ENCODE measurements around the gene PIK3R5.
"Not testable (repeated sequence)": the region's sequence is repeated elsewhere in the genome, so short reads cannot be mapped to it uniquely, and the experiment has no call there.

PIK3R5 gene

GRCh38 chr17:8872705-8873435 is 92.6 kb downstream of the PIK3R5 start:
- DNase-seq, result no peak

DNA sequence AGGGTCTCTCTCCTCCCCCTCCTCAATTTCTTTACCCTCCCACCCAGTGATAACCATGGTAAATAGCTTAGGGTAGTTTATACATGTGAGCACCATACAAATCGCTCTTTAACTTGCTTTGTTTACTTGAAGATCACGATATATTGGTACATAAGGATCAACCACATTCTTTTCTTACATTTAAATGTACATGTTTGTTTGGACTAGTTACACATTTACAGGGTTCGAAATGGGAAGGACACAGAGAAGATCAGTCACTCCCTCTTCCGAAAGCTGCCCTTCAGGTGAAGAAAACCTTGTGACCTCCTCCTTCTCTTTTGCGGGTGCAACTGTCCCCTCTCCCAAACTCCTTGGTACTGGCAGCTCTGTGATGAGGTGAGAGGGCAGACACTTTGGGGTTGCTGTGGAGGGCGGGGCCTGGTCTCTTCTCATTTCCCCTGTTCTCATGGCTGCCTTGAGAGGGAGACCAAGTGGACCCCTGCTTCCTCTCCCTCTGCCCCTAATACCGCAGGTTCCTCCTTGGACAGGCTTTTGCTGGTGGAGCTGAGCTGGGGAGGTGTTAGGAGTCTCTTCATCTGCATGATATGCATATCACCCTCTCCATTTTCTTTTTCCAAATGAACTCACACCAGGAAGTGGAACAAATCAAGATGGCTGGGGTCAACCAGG is 93.3 kb downstream of the PIK3R5 start:
- no peak for DNase-seq

GRCh38 chr17:8871081-8871581 is 94.4 kb downstream of the PIK3R5 start:
- no peak for DNase-seq

DNA sequence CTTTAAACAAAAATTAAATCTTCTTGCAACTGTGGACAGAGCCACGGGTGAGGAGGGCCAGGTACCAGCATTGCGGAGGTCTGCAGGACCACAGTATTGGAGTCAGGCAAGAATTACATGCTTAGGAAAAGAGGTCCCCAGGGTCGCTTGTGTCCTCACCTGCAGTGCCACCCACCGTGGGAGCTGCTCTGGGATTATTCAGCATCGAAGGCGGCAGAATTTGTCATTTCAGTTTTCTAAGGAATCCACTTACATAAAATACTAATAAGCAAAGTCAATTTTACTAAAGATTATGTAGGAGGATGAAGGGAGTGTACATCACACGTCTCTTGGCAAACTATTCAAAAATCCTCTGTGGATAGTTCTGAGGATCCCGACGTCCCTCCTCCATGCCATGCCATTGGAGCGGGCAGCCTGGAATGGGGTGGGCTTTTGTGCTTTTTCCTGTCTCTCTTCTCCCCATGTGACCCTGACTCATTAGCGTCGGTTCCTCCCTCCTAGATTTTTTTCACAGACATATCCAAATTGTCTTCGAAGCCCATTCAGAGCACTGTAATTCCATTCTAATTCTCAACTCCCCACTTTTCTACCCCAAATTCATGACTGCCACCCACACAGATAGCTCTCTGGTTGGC is 95.0 kb downstream of the PIK3R5 start:
- no peak for DNase-seq

DNA sequence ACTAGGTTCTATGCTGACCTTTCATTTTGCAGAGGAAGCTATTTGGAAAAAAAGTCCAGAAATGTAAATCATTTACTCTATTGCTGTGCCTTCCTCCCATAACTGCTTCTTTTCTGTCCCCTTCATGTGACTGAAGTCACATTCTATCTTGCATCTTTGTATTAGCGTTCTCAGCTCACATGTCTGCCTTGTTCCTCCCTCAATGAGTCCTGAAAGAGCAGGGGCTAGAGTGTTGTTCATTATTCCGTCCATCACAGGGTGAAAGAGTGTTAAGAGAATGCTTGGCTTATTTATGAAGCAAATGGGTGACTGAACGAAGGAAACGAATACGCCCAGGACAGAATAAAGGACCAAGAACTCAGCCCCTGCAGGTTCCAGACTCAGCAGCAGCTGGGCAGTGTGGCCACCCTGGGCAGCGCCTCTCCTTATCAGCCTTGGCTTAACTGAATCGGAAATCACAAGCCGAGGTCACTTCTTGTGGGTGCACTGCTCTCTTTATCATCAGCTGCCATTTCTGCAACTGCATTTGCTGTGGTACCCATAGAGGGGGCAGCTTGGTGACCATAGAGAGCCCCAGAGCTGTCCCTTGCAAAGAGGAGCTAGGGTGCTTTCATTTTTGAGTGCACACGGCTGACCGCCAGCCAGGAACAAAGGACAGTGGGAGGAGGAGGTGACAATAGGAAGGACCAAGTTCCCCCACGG is 96.2 kb downstream of the PIK3R5 start:
- no peak for DNase-seq

DNA sequence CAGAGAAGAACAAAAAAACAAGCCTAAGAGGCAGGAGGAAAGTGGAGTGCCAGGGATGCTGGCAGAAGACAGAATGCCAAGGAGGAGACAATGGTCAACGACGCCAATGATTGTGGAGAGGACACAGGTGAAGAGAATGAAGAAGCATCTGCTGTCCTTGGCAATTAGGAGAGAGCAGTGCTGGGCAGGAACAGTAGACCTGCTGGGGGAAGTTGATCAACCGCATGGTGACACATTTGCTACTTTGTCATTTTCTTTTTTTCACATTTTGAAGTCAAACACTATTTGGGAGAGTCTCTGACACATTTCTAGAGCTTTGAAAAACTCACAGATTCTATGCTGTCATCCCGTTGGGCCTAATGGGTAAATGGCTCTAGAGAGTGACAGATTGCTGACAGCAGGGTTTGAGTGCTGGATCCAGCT is 97.0 kb downstream of the PIK3R5 start:
- DNase-seq, result no peak

- DNase-seq, result no peak
These were observed 97.4 kb downstream of the PIK3R5 start for GRCh38 chr17:8868092-8868491.

- DNase-seq, result no peak
These were observed 98.0 kb downstream of the PIK3R5 start, which contains the start of gene PIK3R6 for GRCh38 chr17:8867361-8867981. PIK3R6 (minus strand) TSS chr17:8867674; CDS start chr17:8849794, 17,880 bp downstream.

DNA sequence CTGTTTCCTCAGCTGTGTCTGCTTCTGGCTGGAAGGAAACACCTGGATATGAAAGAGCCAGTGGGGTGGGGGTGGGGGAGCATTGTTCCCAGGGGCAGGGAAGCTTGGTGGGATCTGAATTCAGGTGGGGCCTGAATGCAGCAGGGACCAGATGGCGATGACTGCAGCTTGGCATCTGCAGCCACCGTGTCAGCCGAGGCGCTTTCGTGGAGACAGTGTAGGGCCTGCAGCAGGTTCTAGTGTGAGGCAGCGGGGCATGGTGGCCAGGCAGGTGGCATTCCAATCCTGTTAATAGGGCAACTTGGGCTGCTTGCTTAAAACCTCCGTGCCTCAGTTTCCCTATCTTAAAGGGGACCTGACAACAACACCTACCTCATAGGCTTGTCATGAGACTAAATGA is 99.7 kb downstream of the PIK3R5 start:
- no peak for DNase-seq

GRCh38 chr17:8865385-8865784 is 100.1 kb downstream of the PIK3R5 start:
- DNase-seq, result no peak

GRCh38 chr17:8862213-8863056 is 103.1 kb downstream of the PIK3R5 start:
- no peak for DNase-seq

GRCh38 chr17:8861495-8862181 is 103.9 kb downstream of the PIK3R5 start:
- DNase-seq, result no peak

- DNase-seq, result no peak
These were observed 105.6 kb downstream of the PIK3R5 start for GRCh38 chr17:8859804-8860430.

GRCh38 chr17:8859027-8859803 is 106.3 kb downstream of the PIK3R5 start:
- DNase-seq, result no peak

GRCh38 chr17:8857919-8858318 is 107.6 kb downstream of the PIK3R5 start:
- DNase-seq, result no peak

DNA sequence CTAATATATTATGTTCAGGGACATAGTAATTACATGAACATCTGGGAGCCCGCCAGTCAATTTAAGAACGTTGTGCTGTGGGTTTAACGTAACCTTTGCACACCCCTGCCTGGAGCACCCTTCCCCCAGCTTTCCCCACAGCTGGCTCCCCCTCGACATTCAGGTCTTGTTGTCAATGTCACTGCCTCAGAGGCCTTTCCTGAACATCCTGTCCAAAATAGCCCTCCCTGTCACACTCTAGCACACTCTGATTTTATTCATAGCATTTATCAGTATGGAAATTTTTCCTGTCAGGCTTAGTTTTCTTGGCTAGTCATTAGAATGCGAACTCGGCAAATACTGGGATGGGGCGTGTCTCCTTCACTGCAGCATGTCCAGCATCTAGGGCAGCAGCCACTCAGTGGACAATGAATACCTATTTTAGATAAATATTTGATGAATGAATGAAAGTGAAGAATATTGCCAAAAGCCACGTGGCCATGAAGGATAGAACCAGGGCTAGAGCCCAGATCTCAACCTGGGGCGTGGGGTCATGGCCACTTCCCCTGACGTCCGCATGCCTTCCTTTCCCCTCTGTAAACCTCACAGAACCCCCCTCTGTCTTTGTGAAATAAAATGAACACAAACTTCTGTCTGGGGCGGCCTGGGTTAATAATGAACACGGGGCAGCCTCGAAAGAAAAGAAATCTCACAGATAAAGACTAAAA is 108.5 kb downstream of the PIK3R5 start:
- no peak for DNase-seq

DNA sequence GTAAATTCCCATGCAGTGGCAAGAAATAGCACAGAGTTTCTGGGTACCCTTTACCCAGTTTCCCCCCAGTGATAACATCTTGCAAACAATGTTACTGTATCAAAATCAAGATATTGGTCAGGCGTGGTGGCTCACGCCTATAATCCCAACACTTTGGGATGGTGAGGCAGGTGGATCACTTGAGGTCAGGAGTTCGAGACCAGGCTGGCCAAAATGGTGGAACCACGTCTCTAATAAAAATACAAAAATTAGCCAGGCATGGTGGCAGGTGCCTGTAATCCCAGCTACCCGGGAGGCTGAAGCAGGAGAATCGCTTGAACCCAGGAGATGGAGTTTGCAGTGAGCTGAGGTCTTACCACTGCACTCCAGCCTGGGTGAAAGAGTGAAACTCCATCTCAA is 109.3 kb downstream of the PIK3R5 start:
- not testable (repeated sequence) for DNase-seq

- no peak for DNase-seq
These were observed 109.9 kb downstream of the PIK3R5 start for GRCh38 chr17:8855477-8856204.
